Mucosa of stomach (tissue), 1 donor: ENCODE results near the gene LILRB5.
"Not testable (repeated sequence)": the region's sequence is repeated elsewhere in the genome, so short reads cannot be mapped to it uniquely, and the experiment has no call there.

Source experiments
- H3K27me3 ChIP-seq: one replicate; pipeline ENCODE4 v1.7.0; 2013; ENCODE audit warnings: mild to moderate bottlenecking, low read length; ENCODE audit not compliant: control insufficient read depth, insufficient read depth
- H3K36me3 ChIP-seq: one replicate; pipeline ENCODE4 v1.7.0; 2013; ENCODE audit warnings: low read length; ENCODE audit not compliant: control insufficient read depth, insufficient read depth
- H3K4me1 ChIP-seq: one replicate; pipeline ENCODE4 v1.7.0; 2013; ENCODE audit warnings: mild to moderate bottlenecking, low read length; ENCODE audit not compliant: control insufficient read depth, insufficient read depth
- H3K4me3 ChIP-seq: one replicate; pipeline ENCODE4 v1.7.0; 2013; ENCODE audit warnings: low read length
- H3K9ac ChIP-seq: one replicate; pipeline ENCODE4 v1.7.0; 2013; ENCODE audit warnings: mild to moderate bottlenecking, low read length, moderate library complexity
- H3K9me3 ChIP-seq: one replicate; pipeline ENCODE4 v1.7.0; 2013; ENCODE audit warnings: mild to moderate bottlenecking, low read length, moderate library complexity; ENCODE audit not compliant: control insufficient read depth
- donor health status: Pancreatic carcinoma.

The LILRB5 gene

GRCh38 chr19:54257116-54257480 lies at the start of gene LILRB5:
TSS of gene LILRB5 (minus strand) at chr19:54257273. CDS start at chr19:54257193, 80 bp downstream.
- Histone ChIP-seq H3K4me1 (no peaks in the 10 kb centered on the region), H3K9me3 (no peaks in the 10 kb centered on the region), H3K4me3 (no peak within 1 kb of the TSS), H3K9ac (no peak within 1 kb of the TSS), H3K36me3 (no peaks in the 10 kb centered on the region), H3K27me3 (peaks cover 8% of the 10 kb centered on the region)

GRCh38 chr19:54305141-54305540 lies 48.1 kb upstream of the LILRB5 start:
- H3K4me3 ChIP-seq: no peak overlapping the region
- H3K4me1 ChIP-seq: no peaks in the 10 kb centered on the region
- no peaks in the 10 kb centered on the region for H3K36me3 ChIP-seq
- H3K9ac ChIP-seq: no peak overlapping the region
- no peaks in the 10 kb centered on the region for H3K9me3 ChIP-seq
- H3K27me3 ChIP-seq: no peaks in the 10 kb centered on the region

GRCh38 chr19:54302257-54302656 lies 45.2 kb upstream of the LILRB5 start:
- Histone ChIP-seq H3K27me3 (no peaks in the 10 kb centered on the region), H3K36me3 (no peaks in the 10 kb centered on the region), H3K9ac (no peak overlapping the region), H3K4me3 (no peak overlapping the region), H3K4me1 (no peaks in the 10 kb centered on the region), H3K9me3 (no peaks in the 10 kb centered on the region)

GRCh38 chr19:54299515-54299914 lies 42.4 kb upstream of the LILRB5 start:
- Histone ChIP-seq H3K4me3 (no peak overlapping the region), H3K4me1 (no peaks in the 10 kb centered on the region), H3K9ac (no peak overlapping the region), H3K9me3 (no peaks in the 10 kb centered on the region), H3K27me3 (no peaks in the 10 kb centered on the region), H3K36me3 (no peaks in the 10 kb centered on the region)

- no peak overlapping the region for H3K9ac ChIP-seq
- no peaks in the 10 kb centered on the region for H3K4me1 ChIP-seq
- H3K4me3 ChIP-seq: no peak overlapping the region
- no peaks in the 10 kb centered on the region for H3K36me3 ChIP-seq
- no peaks in the 10 kb centered on the region for H3K27me3 ChIP-seq
- H3K9me3 ChIP-seq: no peaks in the 10 kb centered on the region
These were observed 42.0 kb upstream of the LILRB5 start for GRCh38 chr19:54299126-54299498.

GRCh38 chr19:54298357-54299125 lies 41.5 kb upstream of the LILRB5 start:
- Histone ChIP-seq H3K4me3 (no peak overlapping the region), H3K27me3 (no peaks in the 10 kb centered on the region), H3K9me3 (no peaks in the 10 kb centered on the region), H3K36me3 (no peaks in the 10 kb centered on the region), H3K4me1 (no peaks in the 10 kb centered on the region), H3K9ac (no peak overlapping the region)

GRCh38 chr19:54297759-54298305 lies 40.8 kb upstream of the LILRB5 start:
- Histone ChIP-seq H3K9me3 (no peaks in the 10 kb centered on the region), H3K9ac (no peak overlapping the region), H3K27me3 (no peaks in the 10 kb centered on the region), H3K36me3 (no peaks in the 10 kb centered on the region), H3K4me1 (no peaks in the 10 kb centered on the region), H3K4me3 (no peak overlapping the region)

- Histone ChIP-seq H3K4me1 (no peaks in the 10 kb centered on the region), H3K4me3 (no peak overlapping the region), H3K27me3 (no peaks in the 10 kb centered on the region), H3K9ac (no peak overlapping the region), H3K36me3 (no peaks in the 10 kb centered on the region), H3K9me3 (no peaks in the 10 kb centered on the region)
These were observed 37.5 kb upstream of the LILRB5 start for GRCh38 chr19:54294539-54294938.

GRCh38 chr19:54289160-54289559 lies 32.1 kb upstream of the LILRB5 start:
- H3K36me3 ChIP-seq, H3K9ac ChIP-seq, H3K27me3 ChIP-seq, H3K4me1 ChIP-seq, H3K4me3 ChIP-seq, H3K9me3 ChIP-seq: not testable (repeated sequence)

GRCh38 chr19:54287456-54287855 lies 30.4 kb upstream of the LILRB5 start:
- H3K36me3 ChIP-seq: no peaks in the 10 kb centered on the region
- no peaks in the 10 kb centered on the region for H3K9me3 ChIP-seq
- H3K9ac ChIP-seq: no peak overlapping the region
- no peak overlapping the region for H3K4me3 ChIP-seq
- H3K4me1 ChIP-seq: no peaks in the 10 kb centered on the region
- H3K27me3 ChIP-seq: no peaks in the 10 kb centered on the region

- H3K9me3 ChIP-seq, H3K4me3 ChIP-seq, H3K27me3 ChIP-seq, H3K4me1 ChIP-seq, H3K36me3 ChIP-seq, H3K9ac ChIP-seq: not testable (repeated sequence)
These were observed 29.2 kb upstream of the LILRB5 start for GRCh38 chr19:54286283-54286682.

- not testable (repeated sequence) for H3K27me3 ChIP-seq, H3K9me3 ChIP-seq, H3K36me3 ChIP-seq, H3K4me1 ChIP-seq, H3K9ac ChIP-seq, H3K4me3 ChIP-seq
These were observed 28.5 kb upstream of the LILRB5 start for GRCh38 chr19:54285427-54286056.
